Right lung (tissue), 5 donors: ENCODE measurements around the gene RAE1. TPM values are rescaled to one million over a fixed set of nuclear protein-coding genes. Genes with fewer than 3 reads are reported as not detected.

ENCODE experiments used
- polyA plus RNA-seq, 5 donors: library from polyadenylated mRNA; unstranded; fragments of 120-200 nt; gene quantifications; one replicate each; pipeline versions ENCODE4 v1.2.1 to v1.2.3, GENCODE V29; 2013; ENCODE audit warnings: inconsistent platforms in 1 of 5, low replicate concordance in 1 of 5; ENCODE audit not compliant: insufficient read length in 5 of 5, insufficient read depth in 1 of 5

RAE1 gene
- polyA plus RNA-seq, 5 donors, result 43.0 to 55.2 (median 51.9) TPM

Other genes with a start within 250 kb of the RAE1 start
- gene BMP7, start 84.6 kb upstream of the RAE1 start, polyA plus RNA-seq, result 10 to 100 TPM; 11.1 to 18.9 (median 17.2) TPM
- not detected for gene SPO11, start 21.5 kb upstream of the RAE1 start, polyA plus RNA-seq
- gene RBM38, start 40.1 kb downstream of the RAE1 start, polyA plus RNA-seq, result 10 to 100 TPM; 16.8 to 33.5 (median 21.3) TPM
- under 1 TPM; 0.33 to 0.52 (median 0.50) TPM for gene CTCFL, start 173.9 kb downstream of the RAE1 start, polyA plus RNA-seq
- under 1 TPM; 0.18 to 0.55 (median 0.22) TPM for gene PCK1, start 209.9 kb downstream of the RAE1 start, polyA plus RNA-seq